HG03575 (cell line): Measurements from ENCODE around the gene SLC7A11.
A peak's percentile ranks its signal among the peaks of the same experiment; 100 is the strongest.

ENCODE experiments used
- ATAC-seq: cut with Tn5 transposase; IDR thresholded peaks from one replicate; pipeline ENCODE4 v1.9.1; 2021; ENCODE audit not compliant: unreplicated experiment, insufficient number of reproducible peaks, low FRiP score; ENCODE audit errors: extremely low read depth

The SLC7A11 gene

GRCh38 chr4:138182838-138183426 is 59.2 kb downstream of the SLC7A11 start:
- ATAC-seq = no peak

DNA sequence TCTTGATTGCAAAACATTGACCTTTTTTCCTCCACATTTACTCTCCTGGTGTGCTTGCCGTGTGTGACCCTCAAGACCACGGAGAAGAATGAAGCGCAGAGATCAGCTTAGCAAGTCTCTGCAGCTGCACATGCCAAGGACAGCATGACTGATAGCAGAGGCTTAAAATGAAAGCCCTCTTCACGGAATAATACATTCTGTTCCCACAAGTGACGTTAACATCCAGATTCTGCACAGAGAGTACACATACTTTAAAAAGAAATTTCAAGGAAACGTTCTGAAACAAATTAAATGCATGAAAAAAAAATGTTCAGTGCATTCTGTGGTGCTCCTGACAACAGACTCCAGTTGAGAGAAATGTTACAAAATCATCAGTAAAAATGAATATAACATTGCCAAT is 60.9 kb downstream of the SLC7A11 start:
- no peak for ATAC-seq

DNA sequence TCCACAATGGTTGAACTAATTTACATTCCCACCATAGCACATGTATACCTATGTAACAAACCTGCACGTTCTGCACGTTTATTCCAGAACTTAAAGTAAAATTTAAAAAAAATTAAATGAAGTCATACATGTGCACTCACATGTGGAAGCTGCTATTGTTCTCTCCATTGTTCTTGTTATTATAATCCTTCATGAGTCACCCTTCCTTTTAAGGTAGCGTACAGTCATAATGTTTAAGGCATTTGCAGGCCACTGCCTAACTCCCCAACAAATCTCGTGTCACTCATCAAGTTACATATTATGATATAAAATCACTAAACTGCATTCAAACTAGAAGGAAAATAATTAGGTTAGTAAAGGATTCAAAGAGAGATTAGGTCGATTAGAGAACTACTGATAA is 63.6 kb downstream of the SLC7A11 start:
- ATAC-seq = no peak

GRCh38 chr4:138177278-138177968 is 64.7 kb downstream of the SLC7A11 start:
- no peak for ATAC-seq

- no peak for ATAC-seq
Observed at GRCh38 chr4:138174981-138175794, 67.0 kb downstream of the SLC7A11 start.

DNA sequence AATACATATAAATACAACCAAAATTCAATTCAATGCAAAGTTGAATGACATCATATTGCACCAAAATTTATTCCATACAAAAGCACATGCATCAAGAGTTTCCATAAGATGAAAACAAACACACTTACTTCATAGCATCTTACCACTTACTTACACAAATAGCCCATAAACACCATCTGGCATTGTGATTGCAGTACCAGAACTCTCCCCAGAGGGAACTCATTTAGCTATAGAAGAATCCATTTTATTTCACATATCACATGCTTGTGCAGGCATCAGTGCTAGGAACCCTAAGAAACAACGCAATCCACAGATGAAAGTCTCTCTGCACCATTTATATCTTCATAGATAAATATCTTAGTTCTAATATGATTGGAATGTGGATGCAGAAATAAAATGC is 77.9 kb downstream of the SLC7A11 start:
- ATAC-seq = no peak

DNA sequence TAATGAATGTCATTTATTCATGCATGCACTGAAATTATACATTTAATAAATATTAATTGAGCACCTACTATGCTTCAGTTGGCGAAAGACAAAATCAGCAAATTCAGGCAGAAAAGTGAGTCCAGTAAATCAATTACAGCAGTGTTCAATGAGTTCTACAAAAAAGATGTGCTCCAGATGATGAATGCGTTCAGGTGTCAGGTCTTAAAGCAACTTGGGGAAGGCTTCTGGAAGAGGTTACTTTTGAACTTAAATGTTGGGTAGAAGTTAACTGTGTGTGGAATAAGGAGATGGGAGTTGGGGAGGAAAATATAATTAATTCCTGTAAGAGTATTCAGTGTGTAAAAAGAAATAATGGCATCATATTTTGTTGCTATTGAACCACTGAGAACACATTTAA is 79.0 kb downstream of the SLC7A11 start:
- no peak for ATAC-seq

GRCh38 chr4:138162259-138162658 is 79.9 kb downstream of the SLC7A11 start:
- ATAC-seq = no peak

- no peak for ATAC-seq
Observed at GRCh38 chr4:138161351-138161750, 80.8 kb downstream of the SLC7A11 start.

DNA sequence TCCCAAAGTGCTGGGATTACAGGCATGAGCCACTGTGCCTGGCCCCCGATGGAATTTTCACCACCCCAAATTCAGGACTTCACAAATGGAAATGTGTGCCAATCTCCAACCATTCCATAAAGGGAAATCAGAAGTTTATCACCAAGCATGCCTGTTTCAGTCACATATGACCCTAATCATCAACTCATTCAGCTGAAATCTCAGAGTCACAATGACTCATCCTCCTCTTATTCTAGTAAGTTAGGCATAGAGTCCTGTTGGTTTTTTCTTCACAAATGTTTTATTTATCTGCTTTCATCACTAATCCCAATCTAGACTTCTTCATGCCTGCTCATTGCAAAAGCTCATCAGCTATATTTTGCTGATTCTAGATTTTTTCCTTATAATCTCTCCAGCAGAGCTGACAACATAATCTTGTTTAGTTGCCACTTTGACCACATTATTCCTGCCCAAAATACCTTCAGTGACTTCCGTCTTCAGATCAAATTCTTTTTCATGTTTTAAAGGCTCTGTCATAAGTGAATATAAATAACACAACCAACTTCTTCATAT is 83.3 kb downstream of the SLC7A11 start:
- ATAC-seq = no peak

DNA sequence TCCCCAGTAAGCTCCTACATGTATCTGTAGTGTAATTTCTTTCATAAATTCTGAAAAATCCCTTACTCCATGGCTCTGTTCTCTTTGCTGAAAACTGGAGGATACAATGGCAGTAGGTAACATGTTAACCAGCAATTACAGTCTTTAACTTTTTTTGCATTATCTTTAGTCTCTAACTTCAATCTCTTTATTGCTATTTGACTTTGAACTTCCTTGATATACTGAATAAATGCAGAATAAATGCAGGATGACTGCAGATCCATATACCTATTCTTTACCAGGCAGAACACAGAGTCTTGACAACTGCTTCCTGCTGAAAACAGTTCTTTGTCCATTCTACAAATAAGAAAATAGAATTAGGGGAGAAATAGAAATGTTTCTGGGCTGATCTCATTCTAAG is 101.3 kb downstream of the SLC7A11 start:
- no peak for ATAC-seq

DNA sequence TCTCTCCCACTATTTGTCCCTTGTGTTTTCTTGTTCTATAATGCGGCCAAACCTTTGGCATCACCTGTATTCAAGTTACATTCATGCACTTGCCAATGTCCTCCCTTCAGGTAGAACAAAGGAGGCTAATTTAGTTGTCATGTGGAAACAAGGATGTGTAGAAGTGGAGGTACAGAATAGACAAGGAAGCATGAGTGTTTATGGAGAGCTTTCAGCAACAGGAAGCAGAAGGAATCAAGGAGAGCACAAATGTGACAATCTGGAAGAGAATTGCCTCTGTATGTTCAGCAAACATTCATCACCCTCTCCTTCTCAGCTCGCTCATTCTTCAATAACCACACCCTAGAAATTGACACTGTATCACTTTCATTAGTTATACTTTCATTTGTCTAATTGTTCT is 103.4 kb downstream of the SLC7A11 start:
- no peak for ATAC-seq

GRCh38 chr4:138135610-138136009 is 106.5 kb downstream of the SLC7A11 start:
- ATAC-seq = no peak

GRCh38 chr4:138118270-138118669 is 123.9 kb downstream of the SLC7A11 start:
- no peak for ATAC-seq

- ATAC-seq = no peak
Observed at GRCh38 chr4:138115053-138115452, 127.1 kb downstream of the SLC7A11 start.

GRCh38 chr4:138114434-138114833 is 127.7 kb downstream of the SLC7A11 start:
- ATAC-seq = peak; percentile 98
